Measurements from ENCODE around the gene LRRC36. TPM values are rescaled to one million over a fixed set of nuclear protein-coding genes. Genes with fewer than 3 reads are reported as not detected.

The LRRC36 gene
- total RNA-seq, 1 donor from 2014 or later = 0.69 TPM

DNA sequence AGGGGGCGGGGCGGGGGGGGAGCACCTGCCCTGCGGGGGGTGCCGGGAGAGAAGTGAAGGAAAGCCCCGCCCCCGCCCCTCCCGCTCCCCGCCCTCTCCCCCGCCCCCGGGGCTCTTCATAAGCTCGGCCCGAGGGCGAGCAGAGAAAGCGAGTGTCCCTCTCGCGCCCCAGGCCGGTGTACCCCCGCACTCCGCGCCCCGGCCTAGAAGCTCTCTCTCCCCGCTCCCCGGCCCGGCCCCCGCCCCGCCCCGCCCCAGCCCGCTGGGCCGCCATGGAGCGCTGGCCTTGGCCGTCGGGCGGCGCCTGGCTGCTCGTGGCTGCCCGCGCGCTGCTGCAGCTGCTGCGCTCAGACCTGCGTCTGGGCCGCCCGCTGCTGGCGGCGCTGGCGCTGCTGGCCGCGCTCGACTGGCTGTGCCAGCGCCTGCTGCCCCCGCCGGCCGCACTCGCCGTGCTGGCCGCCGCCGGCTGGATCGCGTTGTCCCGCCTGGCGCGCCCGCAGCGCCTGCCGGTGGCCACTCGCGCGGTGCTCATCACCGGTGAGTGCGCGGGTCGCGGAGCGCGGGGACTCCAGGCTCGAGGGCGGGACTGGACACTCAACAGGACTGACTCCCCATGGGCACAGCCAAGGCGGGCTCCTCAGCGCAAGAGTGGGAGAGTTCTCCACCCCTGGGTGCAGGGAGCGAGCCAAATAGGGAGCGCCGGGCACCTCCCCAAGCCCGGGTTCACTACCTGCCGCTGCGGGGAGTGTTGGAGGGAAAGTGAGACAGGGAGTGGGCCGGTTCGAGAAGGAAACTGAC is 104.6 kb downstream of the LRRC36 start, which contains the start of gene HSD11B2:
HSD11B2 (plus strand) TSS at position 145 of the 798 bp plus-strand sequence; CDS start at position 273, 128 bp downstream.
- no peaks in the 10 kb centered on the region for H3K9me3 Mint-ChIP-seq
- ChIA-PET CTCF (interaction anchor here (1.0 kb wide), 1 partner anchor 34 kb away, joined by 6 read pairs; no protein-coding TSS in a partner anchor), POLR2A (interaction anchor here (0.6 to 0.8 kb wide), 4 partner anchors 14 to 35 kb away, joined by 3 to 10 read pairs (median 4); no protein-coding TSS in a partner anchor)
- intact Hi-C loops (cut with micrococcal nuclease) = no loop called here
- ATAC-seq (ENCODE audit: low read depth) (peak; percentile 43), DNase-seq (peak; percentile 42)
- H3K36me3 Mint-ChIP-seq (ENCODE audit: low read depth) = peaks cover 4% of the 10 kb centered on the region
- TF ChIP-seq, protein P1, sequence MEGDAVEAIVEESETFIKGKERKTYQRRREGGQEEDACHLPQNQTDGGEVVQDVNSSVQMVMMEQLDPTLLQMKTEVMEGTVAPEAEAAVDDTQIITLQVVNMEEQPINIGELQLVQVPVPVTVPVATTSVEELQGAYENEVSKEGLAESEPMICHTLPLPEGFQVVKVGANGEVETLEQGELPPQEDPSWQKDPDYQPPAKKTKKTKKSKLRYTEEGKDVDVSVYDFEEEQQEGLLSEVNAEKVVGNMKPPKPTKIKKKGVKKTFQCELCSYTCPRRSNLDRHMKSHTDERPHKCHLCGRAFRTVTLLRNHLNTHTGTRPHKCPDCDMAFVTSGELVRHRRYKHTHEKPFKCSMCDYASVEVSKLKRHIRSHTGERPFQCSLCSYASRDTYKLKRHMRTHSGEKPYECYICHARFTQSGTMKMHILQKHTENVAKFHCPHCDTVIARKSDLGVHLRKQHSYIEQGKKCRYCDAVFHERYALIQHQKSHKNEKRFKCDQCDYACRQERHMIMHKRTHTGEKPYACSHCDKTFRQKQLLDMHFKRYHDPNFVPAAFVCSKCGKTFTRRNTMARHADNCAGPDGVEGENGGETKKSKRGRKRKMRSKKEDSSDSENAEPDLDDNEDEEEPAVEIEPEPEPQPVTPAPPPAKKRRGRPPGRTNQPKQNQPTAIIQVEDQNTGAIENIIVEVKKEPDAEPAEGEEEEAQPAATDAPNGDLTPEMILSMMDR (IDR thresholded peaks at IDR 0.05) = no peak
- H3K4me3 Mint-ChIP-seq = peak within 1 kb of the TSS; percentile 83
- peaks cover 27% of the 10 kb centered on the region for H3K27me3 Mint-ChIP-seq
- H3K4me1 Mint-ChIP-seq = peaks cover 38% of the 10 kb centered on the region
- H3K27ac Mint-ChIP-seq = no peak within 1 kb of the TSS

DNA sequence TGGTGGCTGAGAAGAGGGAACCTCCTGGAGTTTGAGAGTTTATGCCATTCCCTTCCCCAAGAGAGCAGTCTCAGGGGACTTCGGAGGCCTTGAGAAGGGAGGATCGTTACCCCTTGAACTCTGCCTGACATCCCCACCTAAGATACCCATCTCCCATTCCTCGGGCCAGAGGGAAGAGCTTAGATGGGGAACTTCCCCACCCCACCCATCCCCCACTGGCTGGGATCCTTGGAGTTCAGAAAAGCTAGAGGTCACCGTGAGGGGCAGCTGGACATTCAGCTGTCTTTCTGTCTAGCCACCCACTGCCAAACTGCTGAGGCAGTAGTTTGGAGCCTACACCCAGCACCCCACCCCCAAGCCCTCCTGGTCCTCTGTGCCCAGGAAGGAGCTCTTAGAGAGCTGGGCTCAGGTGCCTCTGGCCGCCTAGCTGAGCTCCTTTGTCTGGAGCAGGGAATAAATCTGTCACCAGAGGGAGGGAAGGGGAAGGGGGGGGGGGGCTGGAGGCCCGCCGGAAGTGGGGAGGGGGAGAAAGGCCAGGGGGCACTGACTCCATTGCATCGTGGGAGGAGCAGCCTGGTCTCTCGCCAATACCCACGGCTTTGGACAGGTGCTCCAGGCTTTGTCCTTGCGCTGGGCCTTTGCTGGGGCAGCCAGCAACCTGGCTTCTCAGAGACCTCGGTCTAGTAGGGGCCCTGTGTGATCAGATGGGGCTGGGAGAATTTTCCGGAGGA is 105.3 kb downstream of the LRRC36 start:
- ChIA-PET CTCF (no interaction called here), POLR2A (interaction anchor here (0.6 to 0.8 kb wide), 4 partner anchors 26 to 287 kb away, joined by 3 to 10 read pairs (median 6); partner anchors contain the start of gene GFOD2)
- TF ChIP-seq, protein P1 (IDR thresholded peaks at IDR 0.05) = no peak
- DNase-seq (no peak), ATAC-seq (ENCODE audit: low read depth) (no peak)
- H3K4me3 Mint-ChIP-seq = peak overlapping the region; percentile 70
- peaks cover 10% of the 10 kb centered on the region for H3K36me3 Mint-ChIP-seq (ENCODE audit: low read depth)
- no peaks in the 10 kb centered on the region for H3K9me3 Mint-ChIP-seq
- intact Hi-C loops (cut with micrococcal nuclease) = no loop called here
- no peak overlapping the region for H3K27ac Mint-ChIP-seq
- peaks cover 40% of the 10 kb centered on the region for H3K4me1 Mint-ChIP-seq
- peaks cover 22% of the 10 kb centered on the region for H3K27me3 Mint-ChIP-seq

DNA sequence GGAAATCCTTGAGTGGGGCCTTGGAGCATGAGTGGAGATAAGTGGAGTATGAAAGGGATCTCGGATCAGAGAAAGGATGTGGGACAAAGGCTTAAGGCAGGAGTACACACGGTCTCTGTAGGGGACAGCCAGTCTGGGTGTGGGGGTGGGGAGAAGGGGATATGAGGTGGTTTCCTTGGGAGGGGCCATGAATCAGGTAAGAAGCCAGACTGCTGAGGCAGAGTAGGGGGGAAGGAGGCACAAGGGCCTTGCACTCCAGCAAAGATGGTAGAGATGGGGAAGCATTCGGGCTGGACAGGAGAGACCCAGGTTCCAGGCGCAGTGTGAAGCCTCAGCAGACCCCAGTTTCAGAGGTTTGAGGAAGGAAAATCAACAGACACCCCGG is 105.9 kb downstream of the LRRC36 start:
- ChIA-PET POLR2A (interaction anchor here (0.6 to 0.8 kb wide), 2 partner anchors 34 to 287 kb away, joined by 3 to 10 read pairs; partner anchors contain the start of gene GFOD2), CTCF (no interaction called here)
- ATAC-seq (ENCODE audit: low read depth) (no peak), DNase-seq (no peak)
- Mint-ChIP-seq H3K9me3 (no peaks in the 10 kb centered on the region), H3K36me3 (ENCODE audit: low read depth) (peaks cover 12% of the 10 kb centered on the region), H3K27ac (no peak overlapping the region), H3K4me1 (peaks cover 45% of the 10 kb centered on the region), H3K27me3 (peaks cover 19% of the 10 kb centered on the region), H3K4me3 (peak overlapping the region; percentile 25)
- intact Hi-C loops (cut with micrococcal nuclease) = no loop called here
- TF ChIP-seq, protein P1 (IDR thresholded peaks at IDR 0.05) = no peak

DNA sequence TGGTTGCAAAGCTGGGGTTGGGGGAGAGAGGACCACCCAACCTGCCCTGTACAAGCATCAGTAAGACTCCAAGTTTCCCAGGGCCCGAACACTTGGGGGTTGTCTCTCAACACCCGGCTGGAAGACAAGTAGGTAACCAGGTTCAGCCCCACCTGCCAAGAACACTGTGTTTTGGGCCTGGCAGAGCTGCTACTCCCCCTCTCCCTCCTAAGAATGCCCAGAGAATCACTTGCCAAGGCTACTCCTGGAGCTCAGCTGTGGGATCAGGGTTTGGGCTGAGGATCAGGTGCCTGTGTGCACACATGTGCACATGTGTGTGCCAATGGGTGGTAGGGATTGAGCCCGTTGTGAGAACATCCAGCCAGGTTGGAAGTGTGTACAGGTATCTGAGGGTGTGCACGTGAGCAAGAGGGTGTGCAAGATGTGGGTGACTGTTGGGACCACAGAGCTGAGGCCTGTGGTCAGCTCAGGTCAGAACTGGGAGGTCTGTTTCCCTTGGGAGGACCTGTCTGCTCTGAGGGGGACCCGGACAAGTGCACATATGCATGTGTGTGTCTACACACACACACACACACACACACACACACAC is 106.6 kb downstream of the LRRC36 start:
- Mint-ChIP-seq H3K36me3 (ENCODE audit: low read depth) (peaks cover 19% of the 10 kb centered on the region), H3K27me3 (peaks cover 19% of the 10 kb centered on the region), H3K4me1 (peaks cover 49% of the 10 kb centered on the region), H3K4me3 (no peak overlapping the region), H3K9me3 (no peaks in the 10 kb centered on the region), H3K27ac (no peak overlapping the region)
- TF ChIP-seq, protein P1 (IDR thresholded peaks at IDR 0.05) = no peak
- no peak for ATAC-seq (ENCODE audit: low read depth)
- no peak for DNase-seq
- intact Hi-C loops (cut with micrococcal nuclease) = no loop called here
- CTCF ChIA-PET = no interaction called here
- POLR2A ChIA-PET = interaction anchor here (0.7 kb wide), 1 partner anchor 40 kb away, joined by 3 read pairs; the partner anchor contains the start of gene TPPP3

Other genes with a start within 250 kb of the LRRC36 start
- 13.8 and 16.9 TPM in 2 replicates for gene PHAF1, start 216.9 kb upstream of the LRRC36 start, total RNA-seq
- 0.64 and 0.93 TPM in 2 replicates for gene B3GNT9, start 175.8 kb upstream of the LRRC36 start, total RNA-seq
- 31.5 and 37.3 TPM in 2 replicates for gene TRADD, start 166.9 kb upstream of the LRRC36 start, total RNA-seq
- 5.6 and 6.5 TPM in 2 replicates for gene FBXL8, start 166.9 kb upstream of the LRRC36 start, total RNA-seq
- gene HSF4, start 162.1 kb upstream of the LRRC36 start, total RNA-seq = 5.9 and 7.3 TPM in 2 replicates
- gene NOL3, start 156.3 kb upstream of the LRRC36 start, total RNA-seq = 0.64 and 0.91 TPM in 2 replicates
- gene MATCAP1, start 142.9 kb upstream of the LRRC36 start, total RNA-seq = 10.6 and 18.7 TPM in 2 replicates
- not detected in 2 replicates for gene EXOC3L1, start 136.7 kb upstream of the LRRC36 start, total RNA-seq
- gene E2F4, start 134.7 kb upstream of the LRRC36 start, total RNA-seq = 117 and 128 TPM in 2 replicates
- 6.8 and 6.9 TPM in 2 replicates for gene ELMO3, start 127.7 kb upstream of the LRRC36 start, total RNA-seq
- 37.1 and 41.3 TPM in 2 replicates for gene TMEM208, start 99.7 kb upstream of the LRRC36 start, total RNA-seq
- gene FHOD1, start 79.3 kb upstream of the LRRC36 start, total RNA-seq = 45.5 and 50.4 TPM in 2 replicates
- gene SLC9A5, start 77.8 kb upstream of the LRRC36 start, total RNA-seq = 1.9 and 2.5 TPM in 2 replicates
- gene PLEKHG4, start 47.3 kb upstream of the LRRC36 start, total RNA-seq = 7.8 TPM in 2 replicates
- gene KCTD19, start 74 bp upstream of the LRRC36 start, total RNA-seq = not detected in 2 replicates
- gene TPPP3, start 66.7 kb downstream of the LRRC36 start, total RNA-seq = 0.15 TPM in 1 of 2 replicates, not detected in the other
- 2.8 and 3.8 TPM in 2 replicates for gene ZDHHC1, start 89.7 kb downstream of the LRRC36 start, total RNA-seq
- 0.49 TPM in 1 of 2 replicates, not detected in the other for gene HSD11B2, start 104.3 kb downstream of the LRRC36 start, total RNA-seq
- gene ATP6V0D1, start 154.3 kb downstream of the LRRC36 start, total RNA-seq = 70.2 and 74.5 TPM in 2 replicates
- not detected in 2 replicates for gene AGRP, start 156.7 kb downstream of the LRRC36 start, total RNA-seq
- gene RIPOR1, start 202.0 kb downstream of the LRRC36 start, total RNA-seq = 136 and 159 TPM in 2 replicates
- 53.1 and 59.6 TPM in 2 replicates for gene CTCF, start 235.7 kb downstream of the LRRC36 start, total RNA-seq

All from activated B cell treated with CpG ODN at 0.5 μM for 24 hours (primary cell).